ENCODE data around the gene APOBEC3C. TPM values are rescaled to one million over a fixed set of nuclear protein-coding genes. Genes with fewer than 3 reads are reported as not detected.
"Not testable (repeated sequence)": the region's sequence is repeated elsewhere in the genome, so short reads cannot be mapped to it uniquely, and the experiment has no call there.

The APOBEC3C gene
- polyA plus RNA-seq, 1 of the 3 experiments (the other 2 are of a cell fraction) = 11.7 TPM

DNA sequence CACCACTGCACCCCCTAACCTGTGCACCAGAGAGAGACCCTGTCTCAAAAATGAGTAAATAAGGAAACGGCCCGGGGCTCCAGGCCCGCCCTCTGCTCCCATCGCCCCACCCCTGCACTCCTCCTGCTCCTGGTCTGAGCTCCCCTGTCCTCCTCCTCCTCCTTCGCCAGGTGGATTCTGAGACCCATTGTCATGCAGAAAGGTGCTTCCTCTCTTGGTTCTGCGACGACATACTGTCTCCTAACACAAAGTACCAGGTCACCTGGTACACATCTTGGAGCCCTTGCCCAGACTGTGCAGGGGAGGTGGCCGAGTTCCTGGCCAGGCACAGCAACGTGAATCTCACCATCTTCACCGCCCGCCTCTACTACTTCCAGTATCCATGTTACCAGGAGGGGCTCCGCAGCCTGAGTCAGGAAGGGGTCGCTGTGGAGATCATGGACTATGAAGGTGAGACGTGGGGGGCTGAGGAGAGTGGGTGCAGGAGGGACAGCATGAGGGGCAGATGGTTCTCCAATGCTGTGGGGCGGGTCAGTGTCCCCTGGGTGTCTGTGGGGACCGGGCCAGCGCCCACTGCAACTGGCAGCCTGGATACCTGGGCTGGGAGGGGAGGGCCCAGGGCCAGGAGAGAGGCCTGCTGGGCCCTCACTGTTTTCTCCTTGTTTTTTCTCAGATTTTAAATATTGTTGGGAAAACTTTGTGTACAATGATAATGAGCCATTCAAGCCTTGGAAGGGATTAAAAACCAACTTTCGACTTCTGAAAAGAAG is 3.7 kb downstream of the APOBEC3C start:
- POLR2A ChIA-PET = no interaction called here
- no peaks in the 10 kb centered on the region for H3K36me3 ChIP-seq (replicated peaks in 1 of 2; ENCODE audit: control insufficient read depth in 1 of 2, insufficient read depth in 2 of 2, low read length in 1 of 2)
- H2AFZ ChIP-seq (ENCODE audit: low read depth) = no peak overlapping the region
- H3K9ac ChIP-seq = no peak overlapping the region
- no peak overlapping the region for H3K4me2 ChIP-seq
- H3K9me2 ChIP-seq = no peaks in the 10 kb centered on the region
- no peak overlapping the region for H3K27ac ChIP-seq (ENCODE audit: low read depth in 2 of 2, low read length in 1 of 2)
- H3K79me2 ChIP-seq (ENCODE audit: insufficient read depth) = peaks cover 14% of the 10 kb centered on the region; the same call in 1 of the 2 replicates
- DNase-seq = no peak
- CTCF ChIA-PET = no interaction called here
- 95% methylated on average over 8 of the region's 18 CpGs for WGBS (ENCODE audit: low lambda C conversion rate)
- H3K4me1 ChIP-seq (ENCODE audit: control insufficient read depth in 1 of 2, insufficient read depth in 2 of 2, low read depth in 1 of 2, low read length in 1 of 2) = peaks cover 0 to 10% of the 10 kb centered on the region in 2 experiments; a peak in 1 of 4 replicates
- no peaks in the 10 kb centered on the region for H3K27me3 ChIP-seq (ENCODE audit: insufficient read depth)
- no peaks in the 10 kb centered on the region for H4K20me1 ChIP-seq (ENCODE audit: insufficient read depth)
- TF ChIP-seq NRF1 (IDR thresholded peaks at IDR 0.05; ENCODE audit: low read depth, low read length) = no peak
- no peak for TF ChIP-seq YY1 (IDR thresholded peaks at IDR 0.05; ENCODE audit: low read depth)
- TF ChIP-seq SIN3A (IDR thresholded peaks at IDR 0.05; ENCODE audit: borderline replicate concordance, low read depth, low read length) = no peak
- TF ChIP-seq TEAD4 (IDR thresholded peaks at IDR 0.05; ENCODE audit: borderline replicate concordance, insufficient read depth) = no peak
- no peak for TF ChIP-seq USF1 (IDR thresholded peaks at IDR 0.05; ENCODE audit: borderline replicate concordance, low read depth)
- no peak overlapping the region for H3K4me3 ChIP-seq (ENCODE audit: low read depth in 2 of 2, low read length in 1 of 2)
- H3K9me3 ChIP-seq = no peaks in the 10 kb centered on the region
- no peaks in the 10 kb centered on the region for H3F3A ChIP-seq (replicated peaks; ENCODE audit: insufficient read depth)

GRCh38 chr22:39020021-39020651 is 6.1 kb downstream of the APOBEC3C start:
- DNase-seq; H2AFZ ChIP-seq (ENCODE audit: low read depth); H3K4me1 ChIP-seq (ENCODE audit: control insufficient read depth in 1 of 2, insufficient read depth in 2 of 2, low read depth in 1 of 2, low read length in 1 of 2); H3K4me3 ChIP-seq (ENCODE audit: low read depth in 2 of 2, low read length in 1 of 2); H3K9me2 ChIP-seq; H3K4me2 ChIP-seq; POLR2A ChIA-PET; H3K9me3 ChIP-seq; H3F3A ChIP-seq (replicated peaks; ENCODE audit: insufficient read depth); H3K9ac ChIP-seq; H3K36me3 ChIP-seq (replicated peaks in 1 of 2; ENCODE audit: control insufficient read depth in 1 of 2, insufficient read depth in 2 of 2, low read length in 1 of 2); H3K79me2 ChIP-seq (ENCODE audit: insufficient read depth); H4K20me1 ChIP-seq (ENCODE audit: insufficient read depth); H3K27me3 ChIP-seq (ENCODE audit: insufficient read depth); CTCF ChIA-PET: not testable (repeated sequence)
- WGBS (ENCODE audit: low lambda C conversion rate) = 48% methylated on average over 6 of the region's 15 CpGs
- H3K27ac ChIP-seq (ENCODE audit: low read depth in 2 of 2, low read length in 1 of 2) = peak overlapping the region in 1 of 2 experiments; percentile 50; a peak in 1 of 4 replicates

DNA sequence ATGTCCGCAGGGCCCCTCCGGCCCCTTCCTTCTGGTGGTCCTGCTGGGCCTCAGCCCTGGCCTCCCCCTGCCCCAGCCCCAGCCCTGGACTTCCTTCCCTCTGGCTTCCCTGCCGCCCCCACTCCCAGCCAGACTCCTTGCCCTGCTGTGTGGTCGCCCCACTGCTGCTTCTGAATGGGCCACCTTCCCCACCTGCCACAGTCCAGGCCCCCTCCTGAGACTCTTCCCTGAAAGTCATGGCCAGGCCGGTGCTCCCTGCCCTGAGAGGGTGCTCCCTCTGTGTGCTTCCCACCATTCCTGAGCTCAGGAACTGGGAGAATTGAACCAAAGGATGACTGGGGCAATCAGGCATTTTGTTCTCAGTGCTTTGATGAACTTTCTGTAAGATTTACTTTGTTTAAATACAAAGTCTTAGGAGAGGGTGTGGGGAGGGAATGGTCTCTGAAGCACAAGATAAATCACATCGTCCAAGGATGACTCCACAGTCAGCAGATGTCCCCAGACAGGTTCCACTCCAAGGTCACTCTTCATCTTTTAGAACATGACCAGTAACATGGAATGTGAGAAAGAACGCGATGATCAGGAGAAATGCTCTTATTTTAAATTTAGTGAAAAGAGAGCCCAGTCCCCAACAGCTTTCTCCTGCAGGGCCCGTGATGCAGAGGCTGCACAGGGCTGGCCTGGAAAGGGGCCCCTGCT is 7.6 kb downstream of the APOBEC3C start:
- no peaks in the 10 kb centered on the region for H4K20me1 ChIP-seq (ENCODE audit: insufficient read depth)
- H3K4me3 ChIP-seq (ENCODE audit: low read depth in 2 of 2, low read length in 1 of 2) = no peak overlapping the region
- no peak for DNase-seq
- 100% methylated on average over 4 of the region's 9 CpGs for WGBS (ENCODE audit: low lambda C conversion rate)
- H3K27ac ChIP-seq (ENCODE audit: low read depth in 2 of 2, low read length in 1 of 2) = peak overlapping the region; percentile 19 to 49; a peak in 2 of 4 replicates
- H3K9me2 ChIP-seq = no peaks in the 10 kb centered on the region
- CTCF ChIA-PET = no interaction called here
- peaks cover 0 to 6% of the 10 kb centered on the region in 2 experiments; a peak in 1 of 4 replicates for H3K4me1 ChIP-seq (ENCODE audit: control insufficient read depth in 1 of 2, insufficient read depth in 2 of 2, low read depth in 1 of 2, low read length in 1 of 2)
- H3K9me3 ChIP-seq = no peaks in the 10 kb centered on the region
- no peaks in the 10 kb centered on the region for H3F3A ChIP-seq (replicated peaks; ENCODE audit: insufficient read depth)
- POLR2A ChIA-PET = no interaction called here
- H3K27me3 ChIP-seq (ENCODE audit: insufficient read depth) = no peaks in the 10 kb centered on the region
- no peak for TF ChIP-seq MEF2A (IDR thresholded peaks at IDR 0.05; ENCODE audit: borderline replicate concordance, low read depth)
- no peak for TF ChIP-seq ELF1 (IDR thresholded peaks at IDR 0.05)
- TF ChIP-seq, protein P1, sequence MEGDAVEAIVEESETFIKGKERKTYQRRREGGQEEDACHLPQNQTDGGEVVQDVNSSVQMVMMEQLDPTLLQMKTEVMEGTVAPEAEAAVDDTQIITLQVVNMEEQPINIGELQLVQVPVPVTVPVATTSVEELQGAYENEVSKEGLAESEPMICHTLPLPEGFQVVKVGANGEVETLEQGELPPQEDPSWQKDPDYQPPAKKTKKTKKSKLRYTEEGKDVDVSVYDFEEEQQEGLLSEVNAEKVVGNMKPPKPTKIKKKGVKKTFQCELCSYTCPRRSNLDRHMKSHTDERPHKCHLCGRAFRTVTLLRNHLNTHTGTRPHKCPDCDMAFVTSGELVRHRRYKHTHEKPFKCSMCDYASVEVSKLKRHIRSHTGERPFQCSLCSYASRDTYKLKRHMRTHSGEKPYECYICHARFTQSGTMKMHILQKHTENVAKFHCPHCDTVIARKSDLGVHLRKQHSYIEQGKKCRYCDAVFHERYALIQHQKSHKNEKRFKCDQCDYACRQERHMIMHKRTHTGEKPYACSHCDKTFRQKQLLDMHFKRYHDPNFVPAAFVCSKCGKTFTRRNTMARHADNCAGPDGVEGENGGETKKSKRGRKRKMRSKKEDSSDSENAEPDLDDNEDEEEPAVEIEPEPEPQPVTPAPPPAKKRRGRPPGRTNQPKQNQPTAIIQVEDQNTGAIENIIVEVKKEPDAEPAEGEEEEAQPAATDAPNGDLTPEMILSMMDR (IDR thresholded peaks at IDR 0.05) = no peak
- H3K4me2 ChIP-seq = no peak overlapping the region
- H3K36me3 ChIP-seq (replicated peaks in 1 of 2; ENCODE audit: control insufficient read depth in 1 of 2, insufficient read depth in 2 of 2, low read length in 1 of 2) = no peaks in the 10 kb centered on the region
- no peak overlapping the region for H2AFZ ChIP-seq (ENCODE audit: low read depth)
- no peaks in the 10 kb centered on the region for H3K79me2 ChIP-seq (ENCODE audit: insufficient read depth)
- H3K9ac ChIP-seq = no peak overlapping the region
